Midbrain (tissue), 1 donor: Measurements from ENCODE around the gene COL11A1.

Experiments
- DNase-seq: peaks from one replicate; lab custom pipeline; 2025; lab: John Stamatoyannopoulos, UW

Gene COL11A1

DNA sequence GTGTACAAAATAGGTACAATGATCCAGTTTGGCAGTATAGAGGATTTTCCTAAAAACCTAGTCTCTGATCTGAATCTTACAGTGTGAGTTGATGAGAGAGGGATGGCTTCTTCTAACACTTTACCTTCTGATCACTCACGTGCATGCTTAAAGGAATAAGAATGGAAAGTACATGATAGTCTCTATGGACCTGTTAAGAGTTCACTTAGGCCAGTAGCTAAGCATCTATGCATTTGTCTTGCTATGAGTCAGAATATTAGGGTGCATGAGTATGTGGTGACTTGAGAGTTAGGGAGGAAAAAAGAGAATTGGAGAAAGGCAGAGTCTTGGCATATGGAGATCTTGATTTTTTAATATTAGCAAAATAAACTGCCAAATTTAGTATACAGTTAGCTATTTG lies 206.3 kb downstream of the COL11A1 start:
- no peak for DNase-seq

- DNase-seq, result no peak
Observed at GRCh38 chr1:102899935-102900334, 208.4 kb downstream of the COL11A1 start.

DNA sequence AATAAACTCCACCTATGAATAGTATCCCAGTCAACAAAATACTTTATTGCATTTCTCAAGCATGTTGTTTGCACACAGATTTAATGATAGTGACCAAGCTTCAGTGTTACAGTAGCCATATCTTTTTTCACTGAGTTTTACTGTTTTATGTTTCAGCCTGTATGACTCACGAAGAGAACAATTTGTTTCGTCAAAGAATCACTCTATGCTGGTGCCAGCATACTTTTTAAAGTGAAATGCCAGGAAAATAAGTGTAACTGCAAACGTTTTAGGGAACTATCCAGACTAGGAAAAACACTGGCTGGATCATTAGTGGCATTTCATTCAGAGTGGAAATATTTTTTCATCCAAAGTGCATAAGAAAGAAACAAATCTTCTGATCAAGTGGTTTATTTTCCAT lies 210.8 kb downstream of the COL11A1 start:
- no peak for DNase-seq

DNA sequence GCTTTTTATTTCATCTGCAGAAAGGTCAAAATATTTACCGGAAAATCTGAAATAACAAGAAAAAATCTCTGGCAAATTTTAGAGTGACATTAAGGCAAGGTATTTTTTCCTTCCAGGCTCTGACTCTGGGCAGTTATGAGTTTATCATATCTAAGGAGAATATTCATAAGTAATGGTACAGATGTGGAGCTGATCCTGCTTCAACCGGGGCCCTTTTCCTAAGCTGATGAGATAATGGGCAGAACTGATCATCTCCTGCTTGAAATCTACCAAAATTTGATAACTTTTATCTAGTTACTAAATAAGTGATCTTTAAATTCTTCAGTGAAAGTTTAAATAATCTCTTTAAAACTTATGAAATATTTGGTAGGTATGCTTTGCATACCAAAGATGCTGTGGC lies 211.6 kb downstream of the COL11A1 start:
- DNase-seq, result no peak

GRCh38 chr1:102896286-102896685 lies 212.0 kb downstream of the COL11A1 start:
- DNase-seq, result no peak

DNA sequence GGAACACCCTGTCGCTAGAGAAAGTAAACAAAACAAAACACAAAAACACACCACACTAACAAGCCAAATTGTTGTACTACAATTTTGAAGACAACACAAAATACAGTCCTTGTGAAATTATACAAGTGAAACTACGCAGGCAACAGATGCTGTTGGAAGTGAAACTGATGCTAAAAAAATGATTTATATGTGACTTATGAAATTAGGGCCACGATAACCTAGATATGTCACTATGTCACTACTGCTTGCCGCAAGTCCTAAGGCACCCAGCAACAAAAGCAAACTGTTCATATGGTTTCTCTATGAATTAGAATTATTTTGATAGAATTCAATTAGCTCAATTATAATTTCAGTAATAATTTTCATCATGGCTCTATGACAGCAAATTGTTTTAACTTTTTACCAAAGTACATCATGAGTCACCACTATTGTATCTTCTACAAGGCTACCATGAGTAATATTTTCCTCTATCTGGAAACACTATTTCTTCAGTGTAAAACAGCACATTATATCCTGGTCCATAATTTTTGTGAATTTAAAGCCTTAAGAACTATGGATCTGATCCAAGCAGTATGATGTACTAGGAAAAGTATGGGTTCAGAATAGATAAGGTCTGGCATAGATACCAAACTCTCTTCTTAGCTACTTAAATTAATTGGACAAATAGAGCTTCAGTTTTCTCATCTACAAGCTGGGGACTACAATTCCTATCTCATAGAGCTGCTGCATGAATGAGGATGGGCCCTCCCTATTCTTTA lies 216.3 kb downstream of the COL11A1 start:
- DNase-seq, result no peak

DNA sequence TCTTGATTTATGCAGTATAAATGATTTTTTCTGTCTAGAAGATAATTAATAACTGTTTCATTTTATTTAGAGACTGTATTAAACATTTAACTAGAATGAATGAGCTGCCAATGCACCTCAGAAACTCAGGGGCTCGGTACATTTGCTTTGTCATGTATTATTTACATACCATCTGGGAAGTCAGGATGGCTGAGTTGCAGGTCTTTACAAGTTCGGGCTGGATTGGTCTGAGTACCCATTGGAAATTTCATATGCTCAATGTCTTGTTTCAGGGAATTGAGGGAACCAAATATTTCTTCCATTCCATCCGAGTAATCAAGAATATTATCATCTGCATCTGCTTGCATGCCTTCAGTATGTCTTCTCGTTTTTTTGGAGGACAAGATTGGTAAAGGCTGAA lies 221.7 kb downstream of the COL11A1 start:
- DNase-seq, result no peak

DNA sequence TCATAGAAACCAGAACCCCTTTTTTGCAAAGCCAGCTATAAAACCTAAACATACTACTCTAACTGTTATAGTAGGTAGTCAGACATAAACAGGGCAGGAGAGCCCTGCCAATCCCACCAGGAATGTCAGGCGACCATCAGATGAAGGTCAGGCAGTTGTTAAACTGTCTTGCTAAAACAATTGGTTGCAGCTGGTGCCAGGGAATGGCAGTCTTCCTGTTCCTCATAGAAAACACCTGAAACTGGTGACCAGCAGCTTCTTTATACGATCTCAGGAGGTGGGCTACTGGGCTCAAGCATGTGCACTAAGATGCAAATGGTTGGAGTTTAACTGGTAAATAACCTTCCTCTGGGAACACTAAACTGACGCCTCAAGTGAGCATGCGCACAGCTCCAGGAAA lies 224.1 kb downstream of the COL11A1 start:
- no peak for DNase-seq

- DNase-seq, result no peak
Observed at GRCh38 chr1:102879439-102879993, 228.8 kb downstream of the COL11A1 start.

- no peak for DNase-seq
Observed at GRCh38 chr1:102875756-102876155, 232.6 kb downstream of the COL11A1 start.

GRCh38 chr1:102872526-102872925 lies 235.8 kb downstream of the COL11A1 start:
- no peak for DNase-seq

GRCh38 chr1:102872097-102872496 lies 236.2 kb downstream of the COL11A1 start:
- DNase-seq, result no peak

- DNase-seq, result no peak
Observed at GRCh38 chr1:102863704-102864103, 244.6 kb downstream of the COL11A1 start.

DNA sequence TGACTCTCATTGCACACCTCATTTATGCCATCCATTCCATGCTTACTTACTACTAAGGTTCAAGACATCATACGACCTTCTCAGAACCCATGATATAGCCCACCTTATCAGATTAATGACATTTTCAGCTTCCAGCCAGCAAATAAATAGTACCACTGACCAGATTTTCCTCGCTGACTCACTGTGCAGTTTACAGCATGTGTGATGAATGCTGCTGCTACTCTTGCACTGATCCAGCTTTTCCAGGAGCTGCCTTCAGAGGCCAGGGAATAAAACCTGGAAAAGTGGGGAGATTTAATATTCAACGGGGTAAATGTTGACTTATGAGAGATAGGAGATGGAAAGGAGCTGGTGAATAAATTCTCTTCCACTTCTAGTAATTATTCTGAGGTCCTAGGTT lies 247.1 kb downstream of the COL11A1 start:
- DNase-seq, result no peak

DNA sequence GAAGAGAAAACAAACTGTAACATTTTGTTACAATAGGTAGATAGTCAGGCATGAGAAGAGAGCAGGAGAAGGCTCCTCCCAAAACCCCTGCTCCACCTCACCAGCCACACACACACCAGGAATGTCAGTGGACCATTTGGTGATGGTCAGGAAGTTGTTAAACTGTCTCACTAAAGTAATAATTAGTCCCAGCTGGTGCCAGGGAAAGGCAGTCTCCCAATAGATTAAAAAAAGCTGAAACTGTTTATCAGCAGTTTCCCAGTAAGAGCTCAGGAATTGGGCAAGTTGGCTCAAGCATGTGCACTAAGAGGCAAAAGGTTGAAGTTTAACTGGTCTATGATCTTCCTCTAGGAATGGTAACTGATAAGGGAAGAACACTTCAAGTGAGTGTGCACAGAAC lies 249.6 kb downstream of the COL11A1 start:
- DNase-seq, result no peak

DNA sequence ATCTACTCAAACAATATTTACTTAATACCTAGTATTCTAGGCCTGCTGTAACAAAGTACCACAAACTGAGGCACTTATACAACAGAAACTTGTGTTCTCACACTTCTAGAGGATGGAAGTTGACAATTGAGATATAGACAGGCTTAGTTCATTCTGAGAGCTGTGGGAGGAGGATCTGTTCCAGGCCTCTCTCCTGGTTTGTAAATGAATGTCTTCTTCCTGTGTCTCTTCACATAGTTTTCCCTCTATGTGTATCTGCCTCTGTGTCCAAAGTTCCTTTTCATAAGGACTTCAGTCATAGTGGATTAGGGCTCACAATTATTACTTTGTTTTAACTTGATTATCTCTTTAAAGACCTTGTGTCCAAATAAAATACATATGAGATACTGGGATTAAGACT lies 251.1 kb downstream of the COL11A1 start:
- DNase-seq, result no peak

DNA sequence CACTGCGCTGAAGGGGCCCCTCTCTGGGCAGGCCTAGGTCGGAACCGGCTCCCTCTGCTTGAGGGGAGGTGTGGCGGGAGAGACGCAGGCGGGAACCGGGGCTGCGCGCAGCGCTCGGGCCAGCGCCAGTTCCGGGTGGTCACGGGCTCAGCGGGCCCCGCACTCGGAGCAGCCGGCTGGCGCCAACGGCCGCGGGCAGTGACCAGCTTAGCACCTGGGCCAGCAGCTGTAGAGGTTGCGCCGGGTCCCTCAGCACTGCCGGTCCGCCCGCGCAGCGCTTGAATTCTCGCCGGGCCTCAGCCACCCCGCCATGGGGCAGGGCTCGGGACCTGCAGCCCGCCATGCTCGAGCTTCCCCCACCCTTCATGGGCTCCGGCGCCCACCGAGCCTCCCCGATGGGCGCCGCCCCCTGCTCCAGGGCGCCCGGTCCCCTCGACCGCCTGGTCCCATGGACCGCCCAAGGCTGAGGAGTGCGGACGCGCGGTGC lies 254.6 kb downstream of the COL11A1 start:
- no peak for DNase-seq

GRCh38 chr1:102853136-102853535 lies 255.2 kb downstream of the COL11A1 start:
- no peak for DNase-seq

- DNase-seq, result no peak
Observed at GRCh38 chr1:102852613-102853012, 255.7 kb downstream of the COL11A1 start.

GRCh38 chr1:102851616-102852015 lies 256.7 kb downstream of the COL11A1 start:
- DNase-seq, result no peak

DNA sequence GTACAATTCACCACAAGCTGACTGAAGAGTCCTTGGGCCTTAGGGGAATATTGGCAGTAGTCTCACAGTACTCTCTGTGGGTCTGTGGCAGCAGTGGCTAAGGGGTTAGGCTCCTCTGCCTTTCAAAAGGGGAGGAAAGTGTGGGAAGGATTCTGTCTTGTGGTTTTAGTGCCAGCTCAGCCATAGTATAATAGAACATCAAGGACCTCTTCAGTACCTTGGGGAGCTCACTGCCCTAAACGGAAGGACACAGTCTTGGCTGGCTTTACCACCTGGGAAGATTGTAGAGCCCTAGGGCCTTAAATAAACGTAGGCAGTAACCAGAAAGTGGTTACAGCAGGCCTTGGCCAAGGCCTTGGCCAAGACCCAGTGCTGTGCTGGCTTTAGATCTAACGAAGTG lies 265.7 kb downstream of the COL11A1 start:
- DNase-seq, result no peak

GRCh38 chr1:102840741-102841140 lies 267.6 kb downstream of the COL11A1 start:
- no peak for DNase-seq

- DNase-seq, result no peak
Observed at GRCh38 chr1:102838016-102838415, 270.3 kb downstream of the COL11A1 start.

DNA sequence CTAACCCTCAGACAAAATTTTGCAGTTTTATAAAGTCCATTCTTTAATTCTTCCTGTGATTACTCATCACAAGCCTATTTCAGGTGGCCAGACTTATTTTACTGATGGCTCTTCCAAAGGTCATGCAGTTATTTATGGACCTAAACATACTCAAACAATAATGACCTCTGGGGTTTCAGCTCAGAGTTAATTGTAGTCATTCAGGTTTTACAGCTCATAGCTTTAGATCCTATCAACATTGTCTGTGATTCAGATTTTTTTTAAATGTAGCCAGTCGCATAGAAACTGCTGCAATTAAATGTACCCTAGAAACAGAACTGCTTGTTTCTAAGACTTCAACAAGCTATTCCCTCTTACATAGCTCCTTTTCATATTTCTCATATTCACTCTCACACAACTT lies 270.8 kb downstream of the COL11A1 start:
- DNase-seq, result no peak
